Breast epithelium (tissue), 3 donors: ENCODE results near the gene NDUFAF3.

Experiments used
- POLR2A ChIP-seq: fragments of 450-650 bp; IDR thresholded peaks from one replicate; pipeline ENCODE4 v1.6.1; 2016; ENCODE audit warnings: antibody characterized with exemption, mild to moderate bottlenecking, moderate library complexity
- TF ChIP-seq, protein P1 (sequence below), 3 donors: fragments of 450-650 bp; IDR thresholded peaks; one replicate each; pipeline ENCODE4 v1.5.1; 2016 to 2017; ENCODE audit warnings: antibody characterized with exemption in 3 of 3, mild to moderate bottlenecking in 3 of 3, moderate library complexity in 3 of 3

DNA sequence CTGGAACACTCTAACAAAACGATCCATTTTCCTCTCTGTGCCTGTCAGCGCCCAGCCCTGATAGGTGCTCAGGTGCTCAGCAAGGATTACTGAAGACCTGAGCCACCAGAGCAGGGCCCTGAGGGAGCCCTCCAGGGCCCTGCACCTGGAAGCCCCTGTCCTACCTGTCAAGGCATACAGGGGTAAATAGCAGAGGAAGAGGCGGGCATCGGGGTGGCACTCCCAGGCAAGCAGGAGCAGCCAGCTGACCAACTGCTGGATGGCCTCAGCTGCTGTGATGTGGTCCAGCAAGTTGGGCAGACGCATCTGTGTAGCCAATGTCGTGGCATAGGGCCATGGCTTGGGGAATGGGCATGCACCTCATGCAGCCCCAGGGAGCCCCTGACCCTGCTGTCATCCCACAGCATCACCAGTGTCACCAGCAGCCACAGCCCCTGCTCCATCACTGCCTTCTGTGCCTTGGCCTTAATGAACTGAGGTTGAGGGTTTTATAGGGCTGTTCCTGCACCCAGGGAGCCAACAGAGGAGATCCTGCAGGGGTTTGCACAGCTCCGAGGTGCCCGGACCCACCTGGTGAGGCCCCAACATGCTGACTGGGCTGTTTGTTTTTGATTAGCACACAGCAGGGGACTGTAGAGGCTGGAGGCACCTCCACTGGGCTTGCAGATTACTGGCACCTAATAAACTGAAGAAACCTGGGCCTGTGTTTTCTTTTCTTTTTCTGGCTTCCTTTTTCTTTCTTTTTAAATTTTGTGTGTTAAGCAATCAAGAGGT, 22.6 kb upstream of the NDUFAF3 start:
- no peak for TF ChIP-seq POLR2A
- TF ChIP-seq, protein P1, sequence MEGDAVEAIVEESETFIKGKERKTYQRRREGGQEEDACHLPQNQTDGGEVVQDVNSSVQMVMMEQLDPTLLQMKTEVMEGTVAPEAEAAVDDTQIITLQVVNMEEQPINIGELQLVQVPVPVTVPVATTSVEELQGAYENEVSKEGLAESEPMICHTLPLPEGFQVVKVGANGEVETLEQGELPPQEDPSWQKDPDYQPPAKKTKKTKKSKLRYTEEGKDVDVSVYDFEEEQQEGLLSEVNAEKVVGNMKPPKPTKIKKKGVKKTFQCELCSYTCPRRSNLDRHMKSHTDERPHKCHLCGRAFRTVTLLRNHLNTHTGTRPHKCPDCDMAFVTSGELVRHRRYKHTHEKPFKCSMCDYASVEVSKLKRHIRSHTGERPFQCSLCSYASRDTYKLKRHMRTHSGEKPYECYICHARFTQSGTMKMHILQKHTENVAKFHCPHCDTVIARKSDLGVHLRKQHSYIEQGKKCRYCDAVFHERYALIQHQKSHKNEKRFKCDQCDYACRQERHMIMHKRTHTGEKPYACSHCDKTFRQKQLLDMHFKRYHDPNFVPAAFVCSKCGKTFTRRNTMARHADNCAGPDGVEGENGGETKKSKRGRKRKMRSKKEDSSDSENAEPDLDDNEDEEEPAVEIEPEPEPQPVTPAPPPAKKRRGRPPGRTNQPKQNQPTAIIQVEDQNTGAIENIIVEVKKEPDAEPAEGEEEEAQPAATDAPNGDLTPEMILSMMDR (IDR thresholded peaks at IDR 0.05), result no peak
